ENCODE data around the gene ANXA5. TPM values are rescaled to one million over a fixed set of nuclear protein-coding genes. Genes with fewer than 3 reads are reported as not detected.

The ANXA5 gene
- total and polyA plus RNA-seq, 2 of the 4 experiments (the other 2 are of a cell fraction), result 780 to 1,448 TPM

- in situ Hi-C loops (cut with MboI; ENCODE audit: low sequenced_read_pairs) (no loop called here), dilution Hi-C loops (cut with HindIII; ENCODE audit: low sequenced_read_pairs, unreplicated experiment) (no loop called here), intact Hi-C loops (cut with micrococcal nuclease) (no loop called here)
- Histone ChIP-seq H2BK5ac (ENCODE audit: low read depth, low read length, poor library complexity, severe bottlenecking) (no peak overlapping the region), H2BK15ac (ENCODE audit: low read depth, low read length) (no peak overlapping the region), H3K18ac (ENCODE audit: low read depth, low read length) (no peak overlapping the region), H3K4me1 (ENCODE audit: control insufficient read depth, insufficient read depth, low read length) (peaks cover 19% of the 10 kb centered on the region), H4K20me1 (ENCODE audit: insufficient read depth, low read length) (peaks cover 66% of the 10 kb centered on the region; the same call in 1 of the 2 replicates), H3K9me1 (ENCODE audit: insufficient read depth, low read length) (peaks cover 7% of the 10 kb centered on the region), H3K36me3 (ENCODE audit: control insufficient read depth, insufficient read depth, low read length) (peaks cover 48% of the 10 kb centered on the region), H3K23ac (ENCODE audit: low read depth, low read length) (no peak overlapping the region), H2BK120ac (ENCODE audit: low read depth, low read length) (no peak overlapping the region), H3K14ac (replicated peaks; ENCODE audit: low read depth, low read length) (no peak overlapping the region), H2AFZ (replicated peaks; ENCODE audit: low read length, poor library complexity) (no peak overlapping the region), H3K9me3 (ENCODE audit: control insufficient read depth, insufficient read depth, low read length) (no peaks in the 10 kb centered on the region), H3K4ac (ENCODE audit: low read depth, low read length) (no peak overlapping the region), H3K56ac (ENCODE audit: extremely low read depth, insufficient read depth, low read length) (no peak overlapping the region), H4K91ac (ENCODE audit: insufficient read depth, low read depth, low read length) (no peak overlapping the region), H2AK9ac (replicated peaks; ENCODE audit: low read depth, low read length, poor library complexity) (no peak overlapping the region), H2BK20ac (ENCODE audit: low read depth, low read length) (no peak overlapping the region), H3K79me1 (ENCODE audit: low read depth in 1 of 2, low read length in 2 of 2) (peaks cover 26 to 50% of the 10 kb centered on the region in 2 experiments), H3K27me3 (ENCODE audit: control insufficient read depth, insufficient read depth, low read length) (no peaks in the 10 kb centered on the region), H4K5ac (ENCODE audit: low read depth, low read length) (no peak overlapping the region), H4K8ac (ENCODE audit: low read depth in 2 of 2, low read length in 2 of 2) (no peak overlapping the region), H3K9ac (ENCODE audit: low read depth, low read length) (no peak overlapping the region), H3K27ac (ENCODE audit: insufficient read depth, low read length) (no peak overlapping the region), H3K4me2 (ENCODE audit: low read depth, low read length) (no peak overlapping the region), H2AK5ac (ENCODE audit: low read depth, low read length) (no peak overlapping the region), H3K4me3 (ENCODE audit: insufficient read depth, low read depth, low read length) (no peak overlapping the region)
- DNase-seq (no peak), ATAC-seq (ENCODE audit: low read depth) (no peak)
- POLR2A ChIA-PET (ENCODE audit: unreplicated experiment), result no interaction called here
- BruUV-seq (replicated peaks), result no TSS peak
- TF ChIP-seq, protein P1, sequence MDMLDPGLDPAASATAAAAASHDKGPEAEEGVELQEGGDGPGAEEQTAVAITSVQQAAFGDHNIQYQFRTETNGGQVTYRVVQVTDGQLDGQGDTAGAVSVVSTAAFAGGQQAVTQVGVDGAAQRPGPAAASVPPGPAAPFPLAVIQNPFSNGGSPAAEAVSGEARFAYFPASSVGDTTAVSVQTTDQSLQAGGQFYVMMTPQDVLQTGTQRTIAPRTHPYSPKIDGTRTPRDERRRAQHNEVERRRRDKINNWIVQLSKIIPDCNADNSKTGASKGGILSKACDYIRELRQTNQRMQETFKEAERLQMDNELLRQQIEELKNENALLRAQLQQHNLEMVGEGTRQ (IDR thresholded peaks at IDR 0.05; ENCODE audit: low read depth, low read length), result no peak
- TF ChIP-seq CEBPB (IDR thresholded peaks at IDR 0.05; ENCODE audit: low read depth, low read length), result no peak
- TF ChIP-seq BHLHE40 (IDR thresholded peaks at IDR 0.05; ENCODE audit: low read depth, low read length), result no peak
- no peak for TF ChIP-seq RFX5 (IDR thresholded peaks at IDR 0.05; ENCODE audit: low read depth, low read length)
- no peak for TF ChIP-seq SMC3 (IDR thresholded peaks at IDR 0.05; ENCODE audit: low read depth, low read length)
- TF ChIP-seq, protein P2, sequence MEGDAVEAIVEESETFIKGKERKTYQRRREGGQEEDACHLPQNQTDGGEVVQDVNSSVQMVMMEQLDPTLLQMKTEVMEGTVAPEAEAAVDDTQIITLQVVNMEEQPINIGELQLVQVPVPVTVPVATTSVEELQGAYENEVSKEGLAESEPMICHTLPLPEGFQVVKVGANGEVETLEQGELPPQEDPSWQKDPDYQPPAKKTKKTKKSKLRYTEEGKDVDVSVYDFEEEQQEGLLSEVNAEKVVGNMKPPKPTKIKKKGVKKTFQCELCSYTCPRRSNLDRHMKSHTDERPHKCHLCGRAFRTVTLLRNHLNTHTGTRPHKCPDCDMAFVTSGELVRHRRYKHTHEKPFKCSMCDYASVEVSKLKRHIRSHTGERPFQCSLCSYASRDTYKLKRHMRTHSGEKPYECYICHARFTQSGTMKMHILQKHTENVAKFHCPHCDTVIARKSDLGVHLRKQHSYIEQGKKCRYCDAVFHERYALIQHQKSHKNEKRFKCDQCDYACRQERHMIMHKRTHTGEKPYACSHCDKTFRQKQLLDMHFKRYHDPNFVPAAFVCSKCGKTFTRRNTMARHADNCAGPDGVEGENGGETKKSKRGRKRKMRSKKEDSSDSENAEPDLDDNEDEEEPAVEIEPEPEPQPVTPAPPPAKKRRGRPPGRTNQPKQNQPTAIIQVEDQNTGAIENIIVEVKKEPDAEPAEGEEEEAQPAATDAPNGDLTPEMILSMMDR (conservative IDR thresholded peaks at IDR 0.05; ENCODE audit: low read depth, low read length), result no peak
- TF ChIP-seq MAFK (IDR thresholded peaks at IDR 0.05; ENCODE audit: low read depth, low read length), result no peak
- TF ChIP-seq NFE2L2 (IDR thresholded peaks at IDR 0.05; ENCODE audit: low read depth, low read length), result no peak
- no peak for TF ChIP-seq FOS (IDR thresholded peaks at IDR 0.05; ENCODE audit: low read depth, low read length)
- no peak for TF ChIP-seq ELK1 (IDR thresholded peaks at IDR 0.05; ENCODE audit: borderline replicate concordance, low read depth, low read length)
- TF ChIP-seq RCOR1 (IDR thresholded peaks at IDR 0.05; ENCODE audit: insufficient replicate concordance, low read length), result no peak
- TF ChIP-seq RAD21 (IDR thresholded peaks at IDR 0.05; ENCODE audit: low read length), result no peak
- no peak for TF ChIP-seq MXI1 (IDR thresholded peaks at IDR 0.05; ENCODE audit: borderline replicate concordance, low read depth, low read length)
- no peak for TF ChIP-seq CHD1 (IDR thresholded peaks at IDR 0.05; ENCODE audit: low read depth, low read length)
- no peak; the same call in 1 of the 2 replicates for TF ChIP-seq POLR2A (IDR thresholded peaks at IDR 0.05; ENCODE audit: low read depth, low read length)
- TF ChIP-seq MAZ (IDR thresholded peaks at IDR 0.05; ENCODE audit: borderline replicate concordance, low read depth, low read length), result no peak
- CTCF ChIA-PET, result interaction anchor here (0.6 kb wide), 1 partner anchor 97 kb away, joined by 7 read pairs; no protein-coding TSS in a partner anchor
- WGBS, 2 experiments (ENCODE audit: extremely low coverage in 2 of 2, insufficient read length in 1 of 2), result 94% methylated on average over 2 of the region's 3 CpGs; no CpG with 5 or more reads in 1 of the 2 experiments
Measured at GRCh38 chr4:121679267-121679666, 17.5 kb downstream of the ANXA5 start.
